IMR-90 (cell line): ENCODE results near the gene VPS26C. TPM values are rescaled to one million over a fixed set of nuclear protein-coding genes. Genes with fewer than 3 reads are reported as not detected.

ENCODE experiments used
- ATAC-seq: fragments of 200-7000 bp; cut with Tn5 transposase; 2 replicates; pipeline ENCODE4 v1.9.1; 2020; ENCODE audit warnings: low read depth, mild to moderate bottlenecking, moderate library complexity
- BruUV-seq: library from RNA; stranded (reverse); fragments of 400-500 nt; replicated peaks from 2 replicates; lab custom pipeline; 2021; lab: Mats Ljungman, UMichigan
- CTCF ChIA-PET: fragments of 300-600 bp; formaldehyde crosslinking; extraction: SDS; loops from one replicate; lab custom pipeline; 2021; ENCODE audit warnings: antibody characterized with exemption; lab: Yijun Ruan, JAX
- POLR2A ChIA-PET: fragments of 300-600 bp; sonication (Branson Sonifier 250); formaldehyde crosslinking; loops from one replicate; lab custom pipeline; 2022; ENCODE audit warnings: antibody characterized with exemption; ENCODE audit not compliant: unreplicated experiment; lab: Charles Lee
- DNase-seq: peaks from one replicate; pipeline ENCODE4 v3.0.0; 2013
- H2AFZ ChIP-seq: replicated peaks from 2 replicates; pipeline ENCODE3; 2013; ENCODE audit warnings: low read length, mild to moderate bottlenecking; ENCODE audit not compliant: poor library complexity
- H2AK5ac ChIP-seq: 2 replicates; pipeline ENCODE4 v1.6.1; 2013; ENCODE audit warnings: low read depth, low read length, inconsistent platforms
- H2AK9ac ChIP-seq: replicated peaks from 2 replicates; pipeline ENCODE3; 2013; ENCODE audit warnings: mild to moderate bottlenecking, low read depth, low read length, moderate library complexity; ENCODE audit not compliant: poor library complexity
- H2BK120ac ChIP-seq: 2 replicates; pipeline ENCODE4 v1.6.1; 2013; ENCODE audit warnings: low read depth, low read length, inconsistent platforms
- H2BK15ac ChIP-seq: 3 replicates; pipeline ENCODE4 v1.6.1; 2013; ENCODE audit warnings: low read depth, low read length, inconsistent platforms
- H2BK20ac ChIP-seq: 2 replicates; pipeline ENCODE4 v1.6.1; 2013; ENCODE audit warnings: low read depth, mild to moderate bottlenecking, inconsistent platforms, low read length, moderate library complexity
- H2BK5ac ChIP-seq: 2 replicates; pipeline ENCODE4 v1.6.1; 2013; ENCODE audit warnings: mild to moderate bottlenecking, low read depth, low read length, inconsistent platforms; ENCODE audit not compliant: poor library complexity, severe bottlenecking
- H3K14ac ChIP-seq: replicated peaks from 2 replicates; pipeline ENCODE4 v1.6.1; 2013; ENCODE audit warnings: low read depth, low read length, inconsistent platforms
- H3K18ac ChIP-seq: 2 replicates; pipeline ENCODE4 v1.6.1; 2013; ENCODE audit warnings: low read depth, low read length, control low read depth
- H3K23ac ChIP-seq: 2 replicates; pipeline ENCODE4 v1.6.1; 2013; ENCODE audit warnings: low read depth, low read length, inconsistent platforms
- H3K27ac ChIP-seq: 2 replicates; pipeline ENCODE4 v1.5.1; 2013; ENCODE audit warnings: mild to moderate bottlenecking, control low read depth, low read length; ENCODE audit not compliant: insufficient read depth
- H3K27me3 ChIP-seq: 2 replicates; pipeline ENCODE4 v1.6.1; 2013; ENCODE audit warnings: low read length; ENCODE audit not compliant: control insufficient read depth, insufficient read depth
- H3K36me3 ChIP-seq: 2 replicates; pipeline ENCODE4 v1.6.1; 2013; ENCODE audit warnings: low read length, mixed read lengths; ENCODE audit not compliant: control insufficient read depth, insufficient read depth
- H3K4ac ChIP-seq: 2 replicates; pipeline ENCODE4 v1.6.1; 2013; ENCODE audit warnings: low read depth, low read length, inconsistent platforms
- H3K4me1 ChIP-seq: 2 replicates; pipeline ENCODE4 v1.6.1; 2013; ENCODE audit warnings: low read length, mixed read lengths; ENCODE audit not compliant: control insufficient read depth, insufficient read depth
- H3K4me2 ChIP-seq: 2 replicates; pipeline ENCODE4 v1.6.1; 2013; ENCODE audit warnings: low read depth, mild to moderate bottlenecking, control low read depth, low read length, moderate library complexity
- H3K4me3 ChIP-seq: 2 replicates; pipeline ENCODE4 v1.5.1; 2013; ENCODE audit warnings: low read depth, mild to moderate bottlenecking, control low read depth, low read length, moderate library complexity; ENCODE audit not compliant: insufficient read depth
- H3K56ac ChIP-seq: 2 replicates; pipeline ENCODE4 v1.6.1; 2013; ENCODE audit warnings: low read length, inconsistent platforms; ENCODE audit not compliant: insufficient read depth; ENCODE audit errors: extremely low read depth
- H3K79me1 ChIP-seq, 2 experiments: 2 replicates each; pipeline ENCODE4 v1.6.1; 2013; ENCODE audit warnings: low read length in 2 of 2, inconsistent platforms in 1 of 2, low read depth in 1 of 2
- H3K9ac ChIP-seq: 2 replicates; pipeline ENCODE4 v1.6.1; 2013; ENCODE audit warnings: low read depth, low read length, control low read depth
- H3K9me1 ChIP-seq: 2 replicates; pipeline ENCODE4 v1.6.1; 2013; ENCODE audit warnings: low read length, inconsistent platforms; ENCODE audit not compliant: insufficient read depth
- H3K9me3 ChIP-seq: 2 replicates; pipeline ENCODE4 v1.6.1; 2013; ENCODE audit warnings: low read length; ENCODE audit not compliant: control insufficient read depth, insufficient read depth
- H4K20me1 ChIP-seq: 2 replicates; pipeline ENCODE4 v1.6.1; 2013; ENCODE audit warnings: low read length, inconsistent platforms; ENCODE audit not compliant: insufficient read depth
- H4K5ac ChIP-seq: 2 replicates; pipeline ENCODE4 v1.6.1; 2013; ENCODE audit warnings: mild to moderate bottlenecking, low read depth, low read length, control low read depth
- H4K8ac ChIP-seq, 2 experiments: 2 replicates each; pipeline ENCODE4 v1.6.1; 2013; ENCODE audit warnings: low read depth in 2 of 2, low read length in 2 of 2, control low read depth in 1 of 2, inconsistent platforms in 1 of 2
- H4K91ac ChIP-seq: 2 replicates; pipeline ENCODE4 v1.6.1; 2013; ENCODE audit warnings: low read depth, low read length, inconsistent platforms; ENCODE audit not compliant: insufficient read depth
- BHLHE40 ChIP-seq: fragments of 150-350 bp; IDR thresholded peaks from 2 replicates; pipeline ENCODE4 v1.6.1; 2016; ENCODE audit warnings: mild to moderate bottlenecking, low read depth, low read length
- CEBPB ChIP-seq: IDR thresholded peaks from 2 replicates; pipeline ENCODE4 v1.6.1; 2012; ENCODE audit warnings: low read depth, low read length, improper control_type of control experiment
- CHD1 ChIP-seq: IDR thresholded peaks from 2 replicates; pipeline ENCODE4 v1.6.1; 2012; ENCODE audit warnings: low read depth, low read length, improper control_type of control experiment
- CTCF ChIP-seq: conservative IDR thresholded peaks from 2 replicates; pipeline ENCODE4 v1.5.1; 2012; ENCODE audit warnings: mild to moderate bottlenecking, low read depth, low read length, improper control_type of control experiment
- ELK1 ChIP-seq: fragments of 150-350 bp; IDR thresholded peaks from 2 replicates; pipeline ENCODE4 v1.6.1; 2016; ENCODE audit warnings: low read depth, mild to moderate bottlenecking, low read length, moderate library complexity, borderline replicate concordance
- FOS ChIP-seq: fragments of 150-350 bp; IDR thresholded peaks from 2 replicates; pipeline ENCODE4 v1.6.1; 2016; ENCODE audit warnings: low read depth, low read length
- MAFK ChIP-seq: IDR thresholded peaks from 2 replicates; pipeline ENCODE4 v1.6.1; 2012; ENCODE audit warnings: low read depth, low read length, improper control_type of control experiment
- MAZ ChIP-seq: IDR thresholded peaks from 2 replicates; pipeline ENCODE4 v1.6.1; 2012; ENCODE audit warnings: low read depth, mild to moderate bottlenecking, low read length, improper control_type of control experiment, moderate library complexity, borderline replicate concordance
- MXI1 ChIP-seq: IDR thresholded peaks from 2 replicates; pipeline ENCODE4 v1.6.1; 2012; ENCODE audit warnings: low read depth, mild to moderate bottlenecking, low read length, moderate library complexity, borderline replicate concordance
- NFE2L2 ChIP-seq: fragments of 150-350 bp; IDR thresholded peaks from 2 replicates; pipeline ENCODE4 v1.6.1; 2016; ENCODE audit warnings: low read depth, mild to moderate bottlenecking, low read length
- POLR2A ChIP-seq: IDR thresholded peaks from 2 replicates; pipeline ENCODE4 v1.6.1; 2012; ENCODE audit warnings: mild to moderate bottlenecking, low read depth, low read length
- RAD21 ChIP-seq: IDR thresholded peaks from 2 replicates; pipeline ENCODE4 v1.6.1; 2012; ENCODE audit warnings: low read length, improper control_type of control experiment
- RCOR1 ChIP-seq: IDR thresholded peaks from 2 replicates; pipeline ENCODE4 v1.6.1; 2012; ENCODE audit warnings: mild to moderate bottlenecking, low read length, improper control_type of control experiment; ENCODE audit not compliant: insufficient replicate concordance
- RFX5 ChIP-seq: IDR thresholded peaks from 2 replicates; pipeline ENCODE4 v1.8.0; 2012; ENCODE audit warnings: low read depth, mild to moderate bottlenecking, low read length, moderate library complexity
- SMC3 ChIP-seq: fragments of 150-350 bp; IDR thresholded peaks from 2 replicates; pipeline ENCODE4 v1.6.1; 2016; ENCODE audit warnings: low read depth, mild to moderate bottlenecking, antibody characterized with exemption, low read length, moderate library complexity
- USF2 ChIP-seq: fragments of 150-350 bp; IDR thresholded peaks from 2 replicates; pipeline ENCODE4 v1.6.1; 2017; ENCODE audit warnings: mild to moderate bottlenecking, antibody characterized with exemption, low read length, low read depth
- WGBS, 2 experiments: methylation state at CpG; one replicate each; pipeline versions ENCODE4 v1.1.5 to v1.1.7; 2013; ENCODE audit warnings: missing lambda C conversion rate in 2 of 2; ENCODE audit not compliant: insufficient read length in 1 of 2; ENCODE audit errors: extremely low coverage in 2 of 2; 5-methylcytosine and 5-hydroxymethylcytosine counted together
- dilution Hi-C: fragments of 300-500 bp; cut with HindIII; formaldehyde crosslinking; loops from one replicate; pipeline ENCODE4 v1.14.3; 2018; ENCODE audit warnings: low sequenced_read_pairs; ENCODE audit not compliant: unreplicated experiment
- in situ Hi-C: fragments of 300-500 bp; cut with MboI; formaldehyde crosslinking; loops from 3 replicates; pipeline ENCODE4 v1.14.3; 2019; ENCODE audit warnings: low sequenced_read_pairs, inconsistent platforms, mixed read lengths
- intact Hi-C: fragments of 100-400 bp; cut with micrococcal nuclease; formaldehyde crosslinking; loops from 2 replicates; pipeline ENCODE4 v1.10.0; 2022
- polyA plus RNA-seq, 3 experiments: library from polyadenylated mRNA; depleted of rRNA; stranded (reverse); fragments of >200 nt; gene quantifications; 2 replicates each; pipeline ENCODE4 v1.2.3, GENCODE V29; 2012; ENCODE audit warnings: low replicate concordance in 1 of 3
- total RNA-seq: library from RNA; depleted of rRNA; stranded (reverse); fragments of >200 nt; gene quantifications from 2 replicates; pipeline ENCODE4 v1.2.3, GENCODE V29; 2012

VPS26C gene
- total and polyA plus RNA-seq, 2 of the 4 experiments (the other 2 are of a cell fraction), result 30.0 to 36.6 TPM

GRCh38 chr21:37210799-37211198, 56.3 kb downstream of the VPS26C start:
- intact Hi-C loops (no loop called here), dilution Hi-C loops (no loop called here), in situ Hi-C loops (no loop called here)
- no peak overlapping the region for H2BK120ac ChIP-seq
- no peaks in the 10 kb centered on the region; the same call in none of the 2 replicates for H4K20me1 ChIP-seq
- DNase-seq (no peak), ATAC-seq (no peak)
- no peak overlapping the region for H2AFZ ChIP-seq
- no peak overlapping the region for H2BK5ac ChIP-seq
- H3K27ac ChIP-seq, result no peak overlapping the region
- H3K27me3 ChIP-seq, result no peaks in the 10 kb centered on the region
- H4K91ac ChIP-seq, result no peak overlapping the region
- ChIA-PET CTCF (no interaction called here), POLR2A (no interaction called here)
- H3K79me1 ChIP-seq, result no peaks in the 10 kb centered on the region
- no peak overlapping the region for H3K18ac ChIP-seq
- peaks cover 2% of the 10 kb centered on the region; the same call in 1 of the 2 replicates for H3K9me1 ChIP-seq
- H3K4ac ChIP-seq, result no peak overlapping the region
- H2AK9ac ChIP-seq, result no peak overlapping the region
- H3K23ac ChIP-seq, result no peak overlapping the region
- no peak for TF ChIP-seq POLR2A
- no peak for TF ChIP-seq FOS
- TF ChIP-seq MAZ, result no peak
- TF ChIP-seq MAFK, result no peak
- TF ChIP-seq RAD21, result no peak
- no peak for TF ChIP-seq BHLHE40
- TF ChIP-seq USF2, result no peak
- no peak for TF ChIP-seq CTCF
- TF ChIP-seq RCOR1, result no peak
- TF ChIP-seq CHD1, result no peak
- no peak for TF ChIP-seq MXI1
- TF ChIP-seq RFX5, result no peak
- TF ChIP-seq SMC3, result no peak
- TF ChIP-seq ELK1, result no peak
- TF ChIP-seq CEBPB, result no peak
- TF ChIP-seq NFE2L2, result no peak
- BruUV-seq, result no TSS peak
- H2BK15ac ChIP-seq, result no peak overlapping the region
- H3K14ac ChIP-seq, result no peak overlapping the region
- H2BK20ac ChIP-seq, result no peak overlapping the region
- H4K5ac ChIP-seq, result no peak overlapping the region
- H3K4me3 ChIP-seq, result no peak overlapping the region
- no peak overlapping the region for H3K4me2 ChIP-seq
- WGBS, 2 experiments, result no CpG with 5 or more reads among the region's 1 CpG
- peaks cover 5% of the 10 kb centered on the region for H3K4me1 ChIP-seq
- no peak overlapping the region for H2AK5ac ChIP-seq
- no peaks in the 10 kb centered on the region for H3K9me3 ChIP-seq
- H3K56ac ChIP-seq, result no peak overlapping the region
- no peak overlapping the region for H3K9ac ChIP-seq
- no peak overlapping the region for H4K8ac ChIP-seq
- no peaks in the 10 kb centered on the region for H3K36me3 ChIP-seq
